Left kidney (tissue), 8 donors: ENCODE measurements around the gene REL. TPM values are rescaled to one million over a fixed set of nuclear protein-coding genes. Genes with fewer than 3 reads are reported as not detected.
"Not testable (repeated sequence)": the region's sequence is repeated elsewhere in the genome, so short reads cannot be mapped to it uniquely, and the experiment has no call there.

Source experiments
- DNase-seq: peaks from one replicate; pipeline ENCODE4 v3.0.0-alpha.2; 2013
- long read RNA-seq, 8 donors: transcript quantifications; one replicate each; lab custom pipeline, GENCODE V29; 2026
- polyA plus RNA-seq: library from polyadenylated mRNA; unstranded; fragments of 120-200 nt; gene quantifications from one replicate; pipeline ENCODE4 v1.2.1, GENCODE V29; 2013; ENCODE audit not compliant: insufficient read length

Gene REL
- polyA plus RNA-seq = 10.4 TPM
- long read RNA-seq, donor 1, full-length matches to known transcripts = 2 of 2 reads
- long read RNA-seq, donor 1, partial matches to known transcripts = 0 of 2 reads
- long read RNA-seq, donor 1, other reads (novel, unspliced or antisense) = 0 of 2 reads
- long read RNA-seq, donor 2, partial matches to known transcripts = 0 of 2 reads
- long read RNA-seq, donor 2, other reads (novel, unspliced or antisense) = 0 of 2 reads
- long read RNA-seq, donor 3 = 0 reads
- long read RNA-seq, donor 4 = 0 reads
- long read RNA-seq, donor 5 = 0 reads
- long read RNA-seq, donor 6, partial matches to known transcripts = 0 of 1 reads
- long read RNA-seq, donor 6, other reads (novel, unspliced or antisense) = 0 of 1 reads
- long read RNA-seq, donor 7, full-length matches to known transcripts = 3 of 3 reads
- long read RNA-seq, donor 7, partial matches to known transcripts = 0 of 3 reads
- long read RNA-seq, donor 7, other reads (novel, unspliced or antisense) = 0 of 3 reads
- long read RNA-seq, donor 8, partial matches to known transcripts = 0 of 1 reads
- long read RNA-seq, donor 8, other reads (novel, unspliced or antisense) = 0 of 1 reads

GRCh38 chr2:60881047-60881932 lies at the start of gene REL:
REL (plus strand) TSS chr2:60881574; CDS start chr2:60881841, 267 bp downstream.
- DNase-seq = peak; percentile 86

GRCh38 chr2:60831921-60832320 lies 49.5 kb upstream of the REL start:
- DNase-seq = no peak

GRCh38 chr2:60832621-60833020 lies 48.8 kb upstream of the REL start:
- DNase-seq = no peak

GRCh38 chr2:60834270-60834717 lies 47.1 kb upstream of the REL start:
- DNase-seq = no peak

GRCh38 chr2:60836491-60836890 lies 44.9 kb upstream of the REL start:
- DNase-seq = no peak

- no peak for DNase-seq
These were observed 44.3 kb upstream of the REL start for GRCh38 chr2:60837123-60837522.

- DNase-seq = no peak
These were observed 42.9 kb upstream of the REL start for GRCh38 chr2:60838481-60838880.

- no peak for DNase-seq
These were observed 42.1 kb upstream of the REL start for GRCh38 chr2:60839126-60839813.

- DNase-seq = no peak
These were observed 40.5 kb upstream of the REL start for GRCh38 chr2:60840880-60841279.

- DNase-seq = no peak
These were observed 38.4 kb upstream of the REL start for GRCh38 chr2:60843006-60843405.

GRCh38 chr2:60844105-60844504 lies 37.3 kb upstream of the REL start:
- no peak for DNase-seq

- no peak for DNase-seq
These were observed 33.5 kb upstream of the REL start for GRCh38 chr2:60847854-60848253.

- DNase-seq = no peak
These were observed 32.2 kb upstream of the REL start for GRCh38 chr2:60849187-60849586.

GRCh38 chr2:60852282-60852860 lies 29.0 kb upstream of the REL start:
- no peak for DNase-seq

GRCh38 chr2:60853531-60853930 lies 27.8 kb upstream of the REL start:
- DNase-seq = no peak

GRCh38 chr2:60855989-60856669 lies 25.2 kb upstream of the REL start:
- no peak for DNase-seq

GRCh38 chr2:60857056-60857455 lies 24.3 kb upstream of the REL start:
- DNase-seq = no peak

- no peak for DNase-seq
These were observed 22.5 kb upstream of the REL start for GRCh38 chr2:60858897-60859311.

GRCh38 chr2:60861736-60862135 lies 19.6 kb upstream of the REL start:
- no peak for DNase-seq

GRCh38 chr2:60862642-60863041 lies 18.7 kb upstream of the REL start:
- no peak for DNase-seq

GRCh38 chr2:60865361-60865760 lies 16.0 kb upstream of the REL start:
- not testable (repeated sequence) for DNase-seq
